HepG2 (cell line): ENCODE results near the gene ICAM3. TPM values are rescaled to one million over a fixed set of nuclear protein-coding genes. Genes with fewer than 3 reads are reported as not detected.

Source experiments
- CREM ChIP-seq, 2 experiments: sonication (generic) in 1 of 2; formaldehyde crosslinking in 1 of 2; IDR thresholded peaks; 2 replicates each; pipeline versions ENCODE4 v1.4.0 to v1.6.1; 2016 to 2020; ENCODE audit warnings: antibody characterized with exemption in 1 of 2, mild to moderate bottlenecking in 1 of 2, missing genetic modification reagents in 1 of 2
- FOXO1 ChIP-seq: sonication (generic); formaldehyde crosslinking; IDR thresholded peaks from 2 replicates; pipeline ENCODE4 v1.4.0; 2020; ENCODE audit warnings: missing genetic modification reagents
- GATAD1 ChIP-seq: IDR thresholded peaks from 2 replicates; pipeline ENCODE4 v1.6.1; 2016; ENCODE audit warnings: missing genetic modification reagents, missing compliant biosample characterization
- MXD4 ChIP-seq: IDR thresholded peaks from 2 replicates; pipeline ENCODE4 v1.6.1; 2016; ENCODE audit warnings: mild to moderate bottlenecking, missing biosample characterization, missing genetic modification reagents
- REL ChIP-seq: sonication (generic); formaldehyde crosslinking; conservative IDR thresholded peaks from 2 replicates; pipeline ENCODE4 v1.8.0; 2022; ENCODE audit warnings: mild to moderate bottlenecking, missing genetic modification reagents, moderate library complexity
- RFX1 ChIP-seq: fragments of 450-650 bp; IDR thresholded peaks from 2 replicates; pipeline ENCODE4 v1.6.1; 2017
- SRSF4 ChIP-seq: fragments of 200-400 bp; formaldehyde crosslinking; IDR thresholded peaks from one replicate; pipeline ENCODE4 v1.6.1; 2018; ENCODE audit warnings: mild to moderate bottlenecking, low read depth, low read length, moderate library complexity; ENCODE audit not compliant: poor library complexity, severe bottlenecking
- TOE1 ChIP-seq: sonication (generic); formaldehyde crosslinking; IDR thresholded peaks from 2 replicates; pipeline ENCODE4 v1.4.0; 2020; ENCODE audit warnings: mild to moderate bottlenecking, missing genetic modification reagents
- ZNF235 ChIP-seq: sonication (generic); formaldehyde crosslinking; IDR thresholded peaks from 2 replicates; pipeline ENCODE4 v1.8.1; 2023; ENCODE audit warnings: mild to moderate bottlenecking, missing genetic modification reagents, borderline replicate concordance
- polyA plus RNA-seq, 8 experiments: library from polyadenylated mRNA; depleted of rRNA in 3 of 8; stranded (reverse) in 7 of 8; unstranded in 1 of 8; fragments of >200 nt; fragmentation: Illumina TruSeq in 4 of 8; extraction: Trizol in 4 of 8; gene quantifications; 2 replicates each; pipeline versions ENCODE4 v1.2.1 to v1.2.3, GENCODE V29; 2011 to 2016; ENCODE audit warnings: low read depth in 4 of 8, missing spikeins in 1 of 8, mixed read lengths in 1 of 8; ENCODE audit not compliant: insufficient read depth in 1 of 8
- total RNA-seq, 5 experiments: library from RNA; depleted of rRNA; stranded (reverse); fragments of >200 nt; fragmentation: Illumina TruSeq; extraction: Trizol; gene quantifications; 2 replicates each; pipeline ENCODE4 v1.2.3, GENCODE V29; 2016; ENCODE audit warnings: low read depth in 1 of 5
- TF ChIP-seq, protein P1 (sequence below), 2 experiments: IDR thresholded peaks; 2 replicates each; pipeline ENCODE4 v1.6.1; 2011 to 2012; ENCODE audit warnings: low read length in 2 of 2, borderline replicate concordance in 1 of 2, low read depth in 1 of 2, mild to moderate bottlenecking in 1 of 2, moderate library complexity in 1 of 2
- TF ChIP-seq, protein P2 (sequence below): sonication (generic); formaldehyde crosslinking; IDR thresholded peaks from 2 replicates; pipeline ENCODE4 v1.4.0; 2020; ENCODE audit warnings: low read depth, mild to moderate bottlenecking, missing genetic modification reagents
- TF ChIP-seq, protein P3 (sequence below): conservative IDR thresholded peaks from 2 replicates; pipeline ENCODE4 v1.6.1; 2018; ENCODE audit warnings: missing genetic modification reagents
- TF ChIP-seq, protein P4 (sequence below): sonication (generic); formaldehyde crosslinking; IDR thresholded peaks from 2 replicates; pipeline ENCODE4 v1.4.0; 2020; ENCODE audit warnings: missing genetic modification reagents, borderline replicate concordance
- TF ChIP-seq, protein P5 (sequence below): sonication (generic); formaldehyde crosslinking; IDR thresholded peaks from 2 replicates; pipeline ENCODE4 v1.9.0; 2021; ENCODE audit warnings: mild to moderate bottlenecking, missing genetic modification reagents

The ICAM3 gene
- total and polyA plus RNA-seq, 2 of the 13 experiments (the other 11 are each of a cell fraction or from before 2014, with no cell fraction given): 14.1 to 21.0 TPM

DNA sequence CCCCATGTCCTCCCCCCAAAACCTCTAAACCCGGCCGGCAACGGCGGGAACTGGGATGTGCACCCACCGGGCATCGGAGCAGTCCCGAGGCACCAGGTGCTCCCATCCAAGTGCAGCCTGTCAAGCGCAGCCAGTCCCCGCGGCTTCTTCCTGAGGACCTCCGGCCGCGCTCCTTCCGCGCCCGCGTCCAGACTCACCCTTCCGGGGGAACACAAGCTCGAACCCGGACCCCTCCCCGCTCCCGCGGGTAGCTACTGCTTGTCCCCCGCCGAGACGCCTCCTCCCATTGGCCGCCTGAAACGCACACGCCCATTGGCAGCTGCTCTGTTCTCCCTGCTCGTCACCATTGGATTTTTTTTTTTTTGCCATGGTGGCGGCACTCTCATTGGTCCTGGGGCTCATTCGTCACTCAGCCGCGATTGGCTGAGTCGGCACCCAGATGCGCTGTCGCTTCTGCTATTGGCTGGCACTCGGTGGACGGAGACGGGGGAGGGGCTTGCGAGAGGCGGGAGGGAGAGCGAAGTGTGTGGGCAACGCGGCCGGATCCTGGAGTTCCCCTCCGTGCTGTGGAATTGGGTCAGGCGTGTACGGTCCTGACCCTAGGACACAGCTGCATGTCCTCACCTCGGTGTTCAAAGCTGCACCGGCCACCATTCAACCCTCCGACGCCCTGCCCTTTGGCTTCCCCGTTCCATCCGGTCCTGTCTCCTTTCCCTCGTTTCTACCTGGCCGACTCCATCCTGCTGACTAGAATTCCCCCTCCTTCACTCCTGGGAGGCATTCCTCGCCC is 41.1 kb upstream of the ICAM3 start, which contains the start of gene TYK2 (continued):
- TF ChIP-seq, protein P1, sequence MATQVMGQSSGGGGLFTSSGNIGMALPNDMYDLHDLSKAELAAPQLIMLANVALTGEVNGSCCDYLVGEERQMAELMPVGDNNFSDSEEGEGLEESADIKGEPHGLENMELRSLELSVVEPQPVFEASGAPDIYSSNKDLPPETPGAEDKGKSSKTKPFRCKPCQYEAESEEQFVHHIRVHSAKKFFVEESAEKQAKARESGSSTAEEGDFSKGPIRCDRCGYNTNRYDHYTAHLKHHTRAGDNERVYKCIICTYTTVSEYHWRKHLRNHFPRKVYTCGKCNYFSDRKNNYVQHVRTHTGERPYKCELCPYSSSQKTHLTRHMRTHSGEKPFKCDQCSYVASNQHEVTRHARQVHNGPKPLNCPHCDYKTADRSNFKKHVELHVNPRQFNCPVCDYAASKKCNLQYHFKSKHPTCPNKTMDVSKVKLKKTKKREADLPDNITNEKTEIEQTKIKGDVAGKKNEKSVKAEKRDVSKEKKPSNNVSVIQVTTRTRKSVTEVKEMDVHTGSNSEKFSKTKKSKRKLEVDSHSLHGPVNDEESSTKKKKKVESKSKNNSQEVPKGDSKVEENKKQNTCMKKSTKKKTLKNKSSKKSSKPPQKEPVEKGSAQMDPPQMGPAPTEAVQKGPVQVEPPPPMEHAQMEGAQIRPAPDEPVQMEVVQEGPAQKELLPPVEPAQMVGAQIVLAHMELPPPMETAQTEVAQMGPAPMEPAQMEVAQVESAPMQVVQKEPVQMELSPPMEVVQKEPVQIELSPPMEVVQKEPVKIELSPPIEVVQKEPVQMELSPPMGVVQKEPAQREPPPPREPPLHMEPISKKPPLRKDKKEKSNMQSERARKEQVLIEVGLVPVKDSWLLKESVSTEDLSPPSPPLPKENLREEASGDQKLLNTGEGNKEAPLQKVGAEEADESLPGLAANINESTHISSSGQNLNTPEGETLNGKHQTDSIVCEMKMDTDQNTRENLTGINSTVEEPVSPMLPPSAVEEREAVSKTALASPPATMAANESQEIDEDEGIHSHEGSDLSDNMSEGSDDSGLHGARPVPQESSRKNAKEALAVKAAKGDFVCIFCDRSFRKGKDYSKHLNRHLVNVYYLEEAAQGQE (IDR thresholded peaks at IDR 0.05; ENCODE audit: borderline replicate concordance in 1 of 2, low read depth in 1 of 2, low read length in 2 of 2): no peak
- no peak for TF ChIP-seq REL (CRISPR knock-in tag)
- TF ChIP-seq FOXO1: no peak
- TF ChIP-seq CREM (IDR thresholded peaks at IDR 0.05): peak; percentile 94
- TF ChIP-seq CREM (CRISPR knock-in tag; IDR thresholded peaks at IDR 0.05): peak; percentile 76
- TF ChIP-seq, protein P2, sequence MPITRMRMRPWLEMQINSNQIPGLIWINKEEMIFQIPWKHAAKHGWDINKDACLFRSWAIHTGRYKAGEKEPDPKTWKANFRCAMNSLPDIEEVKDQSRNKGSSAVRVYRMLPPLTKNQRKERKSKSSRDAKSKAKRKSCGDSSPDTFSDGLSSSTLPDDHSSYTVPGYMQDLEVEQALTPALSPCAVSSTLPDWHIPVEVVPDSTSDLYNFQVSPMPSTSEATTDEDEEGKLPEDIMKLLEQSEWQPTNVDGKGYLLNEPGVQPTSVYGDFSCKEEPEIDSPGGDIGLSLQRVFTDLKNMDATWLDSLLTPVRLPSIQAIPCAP (CRISPR knock-in tag): no peak
- TF ChIP-seq, protein P3, sequence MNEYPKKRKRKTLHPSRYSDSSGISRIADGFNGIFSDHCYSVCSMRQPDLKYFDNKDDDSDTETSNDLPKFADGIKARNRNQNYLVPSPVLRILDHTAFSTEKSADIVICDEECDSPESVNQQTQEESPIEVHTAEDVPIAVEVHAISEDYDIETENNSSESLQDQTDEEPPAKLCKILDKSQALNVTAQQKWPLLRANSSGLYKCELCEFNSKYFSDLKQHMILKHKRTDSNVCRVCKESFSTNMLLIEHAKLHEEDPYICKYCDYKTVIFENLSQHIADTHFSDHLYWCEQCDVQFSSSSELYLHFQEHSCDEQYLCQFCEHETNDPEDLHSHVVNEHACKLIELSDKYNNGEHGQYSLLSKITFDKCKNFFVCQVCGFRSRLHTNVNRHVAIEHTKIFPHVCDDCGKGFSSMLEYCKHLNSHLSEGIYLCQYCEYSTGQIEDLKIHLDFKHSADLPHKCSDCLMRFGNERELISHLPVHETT: no peak
- TF ChIP-seq RFX1: peak; percentile 10; the same call in 1 of the 2 replicates
- TF ChIP-seq GATAD1 (CRISPR knock-in tag): peak; percentile 92
- TF ChIP-seq, protein P4, sequence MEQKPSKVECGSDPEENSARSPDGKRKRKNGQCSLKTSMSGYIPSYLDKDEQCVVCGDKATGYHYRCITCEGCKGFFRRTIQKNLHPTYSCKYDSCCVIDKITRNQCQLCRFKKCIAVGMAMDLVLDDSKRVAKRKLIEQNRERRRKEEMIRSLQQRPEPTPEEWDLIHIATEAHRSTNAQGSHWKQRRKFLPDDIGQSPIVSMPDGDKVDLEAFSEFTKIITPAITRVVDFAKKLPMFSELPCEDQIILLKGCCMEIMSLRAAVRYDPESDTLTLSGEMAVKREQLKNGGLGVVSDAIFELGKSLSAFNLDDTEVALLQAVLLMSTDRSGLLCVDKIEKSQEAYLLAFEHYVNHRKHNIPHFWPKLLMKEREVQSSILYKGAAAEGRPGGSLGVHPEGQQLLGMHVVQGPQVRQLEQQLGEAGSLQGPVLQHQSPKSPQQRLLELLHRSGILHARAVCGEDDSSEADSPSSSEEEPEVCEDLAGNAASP (CRISPR knock-in tag): no peak
- 0 out of 2 replicates have a peak, but pooled peaks have one; percentile 30 for TF ChIP-seq TOE1 (CRISPR knock-in tag)
- 0 out of 2 replicates have a peak, but pooled peaks have one; percentile 62 for TF ChIP-seq ZNF235
- no peak for TF ChIP-seq SRSF4
- no peak; the same call in 1 of the 2 replicates for TF ChIP-seq MXD4 (CRISPR knock-in tag)
- TF ChIP-seq, protein P5, sequence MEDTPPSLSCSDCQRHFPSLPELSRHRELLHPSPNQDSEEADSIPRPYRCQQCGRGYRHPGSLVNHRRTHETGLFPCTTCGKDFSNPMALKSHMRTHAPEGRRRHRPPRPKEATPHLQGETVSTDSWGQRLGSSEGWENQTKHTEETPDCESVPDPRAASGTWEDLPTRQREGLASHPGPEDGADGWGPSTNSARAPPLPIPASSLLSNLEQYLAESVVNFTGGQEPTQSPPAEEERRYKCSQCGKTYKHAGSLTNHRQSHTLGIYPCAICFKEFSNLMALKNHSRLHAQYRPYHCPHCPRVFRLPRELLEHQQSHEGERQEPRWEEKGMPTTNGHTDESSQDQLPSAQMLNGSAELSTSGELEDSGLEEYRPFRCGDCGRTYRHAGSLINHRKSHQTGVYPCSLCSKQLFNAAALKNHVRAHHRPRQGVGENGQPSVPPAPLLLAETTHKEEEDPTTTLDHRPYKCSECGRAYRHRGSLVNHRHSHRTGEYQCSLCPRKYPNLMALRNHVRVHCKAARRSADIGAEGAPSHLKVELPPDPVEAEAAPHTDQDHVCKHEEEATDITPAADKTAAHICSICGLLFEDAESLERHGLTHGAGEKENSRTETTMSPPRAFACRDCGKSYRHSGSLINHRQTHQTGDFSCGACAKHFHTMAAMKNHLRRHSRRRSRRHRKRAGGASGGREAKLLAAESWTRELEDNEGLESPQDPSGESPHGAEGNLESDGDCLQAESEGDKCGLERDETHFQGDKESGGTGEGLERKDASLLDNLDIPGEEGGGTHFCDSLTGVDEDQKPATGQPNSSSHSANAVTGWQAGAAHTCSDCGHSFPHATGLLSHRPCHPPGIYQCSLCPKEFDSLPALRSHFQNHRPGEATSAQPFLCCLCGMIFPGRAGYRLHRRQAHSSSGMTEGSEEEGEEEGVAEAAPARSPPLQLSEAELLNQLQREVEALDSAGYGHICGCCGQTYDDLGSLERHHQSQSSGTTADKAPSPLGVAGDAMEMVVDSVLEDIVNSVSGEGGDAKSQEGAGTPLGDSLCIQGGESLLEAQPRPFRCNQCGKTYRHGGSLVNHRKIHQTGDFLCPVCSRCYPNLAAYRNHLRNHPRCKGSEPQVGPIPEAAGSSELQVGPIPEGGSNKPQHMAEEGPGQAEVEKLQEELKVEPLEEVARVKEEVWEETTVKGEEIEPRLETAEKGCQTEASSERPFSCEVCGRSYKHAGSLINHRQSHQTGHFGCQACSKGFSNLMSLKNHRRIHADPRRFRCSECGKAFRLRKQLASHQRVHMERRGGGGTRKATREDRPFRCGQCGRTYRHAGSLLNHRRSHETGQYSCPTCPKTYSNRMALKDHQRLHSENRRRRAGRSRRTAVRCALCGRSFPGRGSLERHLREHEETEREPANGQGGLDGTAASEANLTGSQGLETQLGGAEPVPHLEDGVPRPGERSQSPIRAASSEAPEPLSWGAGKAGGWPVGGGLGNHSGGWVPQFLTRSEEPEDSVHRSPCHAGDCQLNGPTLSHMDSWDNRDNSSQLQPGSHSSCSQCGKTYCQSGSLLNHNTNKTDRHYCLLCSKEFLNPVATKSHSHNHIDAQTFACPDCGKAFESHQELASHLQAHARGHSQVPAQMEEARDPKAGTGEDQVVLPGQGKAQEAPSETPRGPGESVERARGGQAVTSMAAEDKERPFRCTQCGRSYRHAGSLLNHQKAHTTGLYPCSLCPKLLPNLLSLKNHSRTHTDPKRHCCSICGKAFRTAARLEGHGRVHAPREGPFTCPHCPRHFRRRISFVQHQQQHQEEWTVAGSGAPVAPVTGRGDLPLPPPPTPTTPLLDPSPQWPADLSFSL (CRISPR knock-in tag): no peak
